ENCODE data around the gene PRPS1. TPM values are rescaled to one million over a fixed set of nuclear protein-coding genes. Genes with fewer than 3 reads are reported as not detected.
"Not testable (repeated sequence)": the region's sequence is repeated elsewhere in the genome, so short reads cannot be mapped to it uniquely, and the experiment has no call there.

The PRPS1 gene
- total and polyA plus RNA-seq, 2 experiments from 2014 or later = 91.1 to 149 TPM

DNA sequence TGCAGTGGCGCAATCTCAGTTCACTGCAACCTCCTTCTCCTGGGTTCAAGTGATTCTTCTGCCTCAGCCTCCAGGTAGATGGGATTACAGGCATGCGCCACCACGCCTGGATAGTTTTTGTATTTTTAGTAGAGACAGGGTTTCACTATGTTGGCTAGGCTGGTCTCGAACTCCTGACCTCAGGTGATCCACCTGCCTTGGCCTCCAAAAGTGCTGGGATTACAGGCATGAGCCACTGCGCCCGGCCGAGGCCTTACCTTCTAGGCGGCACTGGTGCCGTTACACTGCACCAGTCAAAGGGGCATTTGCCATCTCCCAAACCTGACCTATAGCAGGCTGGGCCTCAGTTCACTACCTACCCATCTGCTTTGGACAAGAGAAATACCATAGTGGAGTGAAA, 57.3 kb downstream of the PRPS1 start:
- not testable (repeated sequence) for H3K36me3 Mint-ChIP-seq (ENCODE audit: low read depth); H3K27ac Mint-ChIP-seq; H3K9me3 Mint-ChIP-seq; H3K4me1 Mint-ChIP-seq; H3K4me3 ChIP-seq; H3K36me3 ChIP-seq (ENCODE audit: insufficient read depth); H3K79me2 ChIP-seq (replicated peaks; ENCODE audit: insufficient read depth); H3K4me1 ChIP-seq (ENCODE audit: insufficient read depth); H3K4me2 ChIP-seq; H2AFZ ChIP-seq; H3K27me3 Mint-ChIP-seq (ENCODE audit: insufficient read depth, low read depth, poor library complexity); H4K20me1 ChIP-seq (replicated peaks; ENCODE audit: insufficient read depth); H3K4me3 Mint-ChIP-seq; ATAC-seq; H3K27ac ChIP-seq (ENCODE audit: low read depth); H3K9me2 ChIP-seq (ENCODE audit: insufficient read depth); DNase-seq (ENCODE audit: low spot score); H3K27me3 ChIP-seq (ENCODE audit: insufficient read depth); H3F3A ChIP-seq (replicated peaks; ENCODE audit: low read depth)

DNA sequence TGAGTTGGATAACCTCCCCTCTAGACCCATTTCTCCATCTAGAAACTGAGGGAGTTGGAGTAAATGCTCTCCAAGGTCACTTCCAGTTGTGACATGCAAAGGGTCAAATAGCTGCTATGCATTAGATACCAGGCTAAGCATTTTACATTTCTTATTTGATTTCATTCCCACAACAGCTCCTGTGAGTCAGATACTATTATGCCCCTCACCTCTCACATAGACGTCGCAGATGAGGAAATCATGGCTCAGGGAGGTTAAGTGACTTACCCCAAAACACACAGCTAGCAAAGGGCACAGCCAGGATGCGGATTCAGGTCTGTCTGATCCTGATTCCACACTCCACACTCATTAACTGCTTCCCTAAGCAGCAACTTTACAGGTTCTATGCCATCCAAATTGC, 57.7 kb downstream of the PRPS1 start:
- Histone ChIP-seq H3K9me2 (ENCODE audit: insufficient read depth) (no peaks in the 10 kb centered on the region), H2AFZ (no peak overlapping the region), H3K79me2 (replicated peaks; ENCODE audit: insufficient read depth) (no peaks in the 10 kb centered on the region), H3F3A (replicated peaks; ENCODE audit: low read depth) (no peaks in the 10 kb centered on the region), H3K36me3 (ENCODE audit: insufficient read depth) (no peaks in the 10 kb centered on the region), H3K4me2 (no peak overlapping the region), H3K27ac (ENCODE audit: low read depth) (no peak overlapping the region), H3K27me3 (ENCODE audit: insufficient read depth) (no peaks in the 10 kb centered on the region), H3K4me1 (ENCODE audit: insufficient read depth) (no peaks in the 10 kb centered on the region), H4K20me1 (replicated peaks; ENCODE audit: insufficient read depth) (no peaks in the 10 kb centered on the region), H3K4me3 (no peak overlapping the region)
- DNase-seq (ENCODE audit: low spot score) (no peak), ATAC-seq (no peak)
- Mint-ChIP-seq H3K4me1 (no peaks in the 10 kb centered on the region; the same call in 2 of the 3 replicates), H3K9me3 (no peaks in the 10 kb centered on the region), H3K27me3 (ENCODE audit: insufficient read depth, low read depth, poor library complexity) (no peaks in the 10 kb centered on the region), H3K27ac (no peak overlapping the region), H3K36me3 (ENCODE audit: low read depth) (no peaks in the 10 kb centered on the region), H3K4me3 (no peak overlapping the region)
- TF ChIP-seq, protein P1, sequence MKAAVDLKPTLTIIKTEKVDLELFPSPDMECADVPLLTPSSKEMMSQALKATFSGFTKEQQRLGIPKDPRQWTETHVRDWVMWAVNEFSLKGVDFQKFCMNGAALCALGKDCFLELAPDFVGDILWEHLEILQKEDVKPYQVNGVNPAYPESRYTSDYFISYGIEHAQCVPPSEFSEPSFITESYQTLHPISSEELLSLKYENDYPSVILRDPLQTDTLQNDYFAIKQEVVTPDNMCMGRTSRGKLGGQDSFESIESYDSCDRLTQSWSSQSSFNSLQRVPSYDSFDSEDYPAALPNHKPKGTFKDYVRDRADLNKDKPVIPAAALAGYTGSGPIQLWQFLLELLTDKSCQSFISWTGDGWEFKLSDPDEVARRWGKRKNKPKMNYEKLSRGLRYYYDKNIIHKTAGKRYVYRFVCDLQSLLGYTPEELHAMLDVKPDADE (IDR thresholded peaks at IDR 0.05) = no peak
- TF ChIP-seq NANOG (IDR thresholded peaks at IDR 0.05; ENCODE audit: borderline replicate concordance) (no peak), POLR2AphosphoS5 (IDR thresholded peaks at IDR 0.05; ENCODE audit: low read depth) (no peak), ZNF114 (CRISPR knock-in tag; IDR thresholded peaks at IDR 0.05) (no peak), CREB1 (CRISPR knock-in tag; IDR thresholded peaks at IDR 0.05; ENCODE audit: low read depth) (no peak), EZH2phosphoT487 (IDR thresholded peaks at IDR 0.05; ENCODE audit: unreplicated experiment) (no peak), STAT1 (IDR thresholded peaks at IDR 0.05; ENCODE audit: unreplicated experiment) (no peak), JUNB (IDR thresholded peaks at IDR 0.05; ENCODE audit: unreplicated experiment) (no peak)
- TF ChIP-seq, protein P2, sequence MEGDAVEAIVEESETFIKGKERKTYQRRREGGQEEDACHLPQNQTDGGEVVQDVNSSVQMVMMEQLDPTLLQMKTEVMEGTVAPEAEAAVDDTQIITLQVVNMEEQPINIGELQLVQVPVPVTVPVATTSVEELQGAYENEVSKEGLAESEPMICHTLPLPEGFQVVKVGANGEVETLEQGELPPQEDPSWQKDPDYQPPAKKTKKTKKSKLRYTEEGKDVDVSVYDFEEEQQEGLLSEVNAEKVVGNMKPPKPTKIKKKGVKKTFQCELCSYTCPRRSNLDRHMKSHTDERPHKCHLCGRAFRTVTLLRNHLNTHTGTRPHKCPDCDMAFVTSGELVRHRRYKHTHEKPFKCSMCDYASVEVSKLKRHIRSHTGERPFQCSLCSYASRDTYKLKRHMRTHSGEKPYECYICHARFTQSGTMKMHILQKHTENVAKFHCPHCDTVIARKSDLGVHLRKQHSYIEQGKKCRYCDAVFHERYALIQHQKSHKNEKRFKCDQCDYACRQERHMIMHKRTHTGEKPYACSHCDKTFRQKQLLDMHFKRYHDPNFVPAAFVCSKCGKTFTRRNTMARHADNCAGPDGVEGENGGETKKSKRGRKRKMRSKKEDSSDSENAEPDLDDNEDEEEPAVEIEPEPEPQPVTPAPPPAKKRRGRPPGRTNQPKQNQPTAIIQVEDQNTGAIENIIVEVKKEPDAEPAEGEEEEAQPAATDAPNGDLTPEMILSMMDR (conservative IDR thresholded peaks at IDR 0.05; ENCODE audit: low read depth in 2 of 2) = no peak
- TF ChIP-seq, protein P3, sequence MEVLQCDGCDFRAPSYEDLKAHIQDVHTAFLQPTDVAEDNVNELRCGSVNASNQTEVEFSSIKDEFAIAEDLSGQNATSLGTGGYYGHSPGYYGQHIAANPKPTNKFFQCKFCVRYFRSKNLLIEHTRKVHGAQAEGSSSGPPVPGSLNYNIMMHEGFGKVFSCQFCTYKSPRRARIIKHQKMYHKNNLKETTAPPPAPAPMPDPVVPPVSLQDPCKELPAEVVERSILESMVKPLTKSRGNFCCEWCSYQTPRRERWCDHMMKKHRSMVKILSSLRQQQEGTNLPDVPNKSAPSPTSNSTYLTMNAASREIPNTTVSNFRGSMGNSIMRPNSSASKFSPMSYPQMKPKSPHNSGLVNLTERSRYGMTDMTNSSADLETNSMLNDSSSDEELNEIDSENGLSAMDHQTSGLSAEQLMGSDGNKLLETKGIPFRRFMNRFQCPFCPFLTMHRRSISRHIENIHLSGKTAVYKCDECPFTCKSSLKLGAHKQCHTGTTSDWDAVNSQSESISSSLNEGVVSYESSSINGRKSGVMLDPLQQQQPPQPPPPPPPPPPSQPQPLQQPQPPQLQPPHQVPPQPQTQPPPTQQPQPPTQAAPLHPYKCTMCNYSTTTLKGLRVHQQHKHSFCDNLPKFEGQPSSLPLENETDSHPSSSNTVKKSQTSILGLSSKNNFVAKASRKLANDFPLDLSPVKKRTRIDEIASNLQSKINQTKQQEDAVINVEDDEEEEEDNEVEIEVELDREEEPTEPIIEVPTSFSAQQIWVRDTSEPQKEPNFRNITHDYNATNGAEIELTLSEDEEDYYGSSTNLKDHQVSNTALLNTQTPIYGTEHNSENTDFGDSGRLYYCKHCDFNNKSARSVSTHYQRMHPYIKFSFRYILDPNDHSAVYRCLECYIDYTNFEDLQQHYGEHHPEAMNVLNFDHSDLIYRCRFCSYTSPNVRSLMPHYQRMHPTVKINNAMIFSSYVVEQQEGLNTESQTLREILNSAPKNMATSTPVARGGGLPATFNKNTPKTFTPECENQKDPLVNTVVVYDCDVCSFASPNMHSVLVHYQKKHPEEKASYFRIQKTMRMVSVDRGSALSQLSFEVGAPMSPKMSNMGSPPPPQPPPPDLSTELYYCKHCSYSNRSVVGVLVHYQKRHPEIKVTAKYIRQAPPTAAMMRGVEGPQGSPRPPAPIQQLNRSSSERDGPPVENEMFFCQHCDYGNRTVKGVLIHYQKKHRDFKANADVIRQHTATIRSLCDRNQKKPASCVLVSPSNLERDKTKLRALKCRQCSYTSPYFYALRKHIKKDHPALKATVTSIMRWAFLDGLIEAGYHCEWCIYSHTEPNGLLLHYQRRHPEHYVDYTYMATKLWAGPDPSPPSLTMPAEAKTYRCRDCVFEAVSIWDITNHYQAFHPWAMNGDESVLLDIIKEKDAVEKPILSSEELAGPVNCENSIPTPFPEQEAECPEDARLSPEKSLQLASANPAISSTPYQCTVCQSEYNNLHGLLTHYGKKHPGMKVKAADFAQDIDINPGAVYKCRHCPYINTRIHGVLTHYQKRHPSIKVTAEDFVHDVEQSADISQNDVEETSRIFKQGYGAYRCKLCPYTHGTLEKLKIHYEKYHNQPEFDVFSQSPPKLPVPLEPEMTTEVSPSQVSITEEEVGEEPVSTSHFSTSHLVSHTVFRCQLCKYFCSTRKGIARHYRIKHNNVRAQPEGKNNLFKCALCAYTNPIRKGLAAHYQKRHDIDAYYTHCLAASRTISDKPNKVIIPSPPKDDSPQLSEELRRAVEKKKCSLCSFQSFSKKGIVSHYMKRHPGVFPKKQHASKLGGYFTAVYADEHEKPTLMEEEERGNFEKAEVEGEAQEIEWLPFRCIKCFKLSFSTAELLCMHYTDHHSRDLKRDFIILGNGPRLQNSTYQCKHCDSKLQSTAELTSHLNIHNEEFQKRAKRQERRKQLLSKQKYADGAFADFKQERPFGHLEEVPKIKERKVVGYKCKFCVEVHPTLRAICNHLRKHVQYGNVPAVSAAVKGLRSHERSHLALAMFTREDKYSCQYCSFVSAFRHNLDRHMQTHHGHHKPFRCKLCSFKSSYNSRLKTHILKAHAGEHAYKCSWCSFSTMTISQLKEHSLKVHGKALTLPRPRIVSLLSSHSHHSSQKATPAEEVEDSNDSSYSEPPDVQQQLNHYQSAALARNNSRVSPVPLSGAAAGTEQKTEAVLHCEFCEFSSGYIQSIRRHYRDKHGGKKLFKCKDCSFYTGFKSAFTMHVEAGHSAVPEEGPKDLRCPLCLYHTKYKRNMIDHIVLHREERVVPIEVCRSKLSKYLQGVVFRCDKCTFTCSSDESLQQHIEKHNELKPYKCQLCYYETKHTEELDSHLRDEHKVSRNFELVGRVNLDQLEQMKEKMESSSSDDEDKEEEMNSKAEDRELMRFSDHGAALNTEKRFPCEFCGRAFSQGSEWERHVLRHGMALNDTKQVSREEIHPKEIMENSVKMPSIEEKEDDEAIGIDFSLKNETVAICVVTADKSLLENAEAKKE (CRISPR knock-in tag; IDR thresholded peaks at IDR 0.05) = no peak
- TF ChIP-seq, protein P4, sequence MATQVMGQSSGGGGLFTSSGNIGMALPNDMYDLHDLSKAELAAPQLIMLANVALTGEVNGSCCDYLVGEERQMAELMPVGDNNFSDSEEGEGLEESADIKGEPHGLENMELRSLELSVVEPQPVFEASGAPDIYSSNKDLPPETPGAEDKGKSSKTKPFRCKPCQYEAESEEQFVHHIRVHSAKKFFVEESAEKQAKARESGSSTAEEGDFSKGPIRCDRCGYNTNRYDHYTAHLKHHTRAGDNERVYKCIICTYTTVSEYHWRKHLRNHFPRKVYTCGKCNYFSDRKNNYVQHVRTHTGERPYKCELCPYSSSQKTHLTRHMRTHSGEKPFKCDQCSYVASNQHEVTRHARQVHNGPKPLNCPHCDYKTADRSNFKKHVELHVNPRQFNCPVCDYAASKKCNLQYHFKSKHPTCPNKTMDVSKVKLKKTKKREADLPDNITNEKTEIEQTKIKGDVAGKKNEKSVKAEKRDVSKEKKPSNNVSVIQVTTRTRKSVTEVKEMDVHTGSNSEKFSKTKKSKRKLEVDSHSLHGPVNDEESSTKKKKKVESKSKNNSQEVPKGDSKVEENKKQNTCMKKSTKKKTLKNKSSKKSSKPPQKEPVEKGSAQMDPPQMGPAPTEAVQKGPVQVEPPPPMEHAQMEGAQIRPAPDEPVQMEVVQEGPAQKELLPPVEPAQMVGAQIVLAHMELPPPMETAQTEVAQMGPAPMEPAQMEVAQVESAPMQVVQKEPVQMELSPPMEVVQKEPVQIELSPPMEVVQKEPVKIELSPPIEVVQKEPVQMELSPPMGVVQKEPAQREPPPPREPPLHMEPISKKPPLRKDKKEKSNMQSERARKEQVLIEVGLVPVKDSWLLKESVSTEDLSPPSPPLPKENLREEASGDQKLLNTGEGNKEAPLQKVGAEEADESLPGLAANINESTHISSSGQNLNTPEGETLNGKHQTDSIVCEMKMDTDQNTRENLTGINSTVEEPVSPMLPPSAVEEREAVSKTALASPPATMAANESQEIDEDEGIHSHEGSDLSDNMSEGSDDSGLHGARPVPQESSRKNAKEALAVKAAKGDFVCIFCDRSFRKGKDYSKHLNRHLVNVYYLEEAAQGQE (IDR thresholded peaks at IDR 0.05; ENCODE audit: unreplicated experiment) = no peak
